22Rv1 (cell line): ENCODE data around the gene STK10.

ENCODE experiments used
- H3K27ac ChIP-seq: fragments of 450-650 bp; 2 replicates; pipeline ENCODE4 v1.5.1; 2017
- ZFX ChIP-seq: fragments of 450-650 bp; IDR thresholded peaks from 2 replicates; pipeline ENCODE4 v1.6.1; 2017; ENCODE audit warnings: antibody characterized with exemption, borderline replicate concordance
- TF ChIP-seq, protein P1 (sequence below): fragments of 450-650 bp; IDR thresholded peaks from 2 replicates; pipeline ENCODE4 v1.5.1; 2017; ENCODE audit warnings: mild to moderate bottlenecking

Gene STK10

DNA sequence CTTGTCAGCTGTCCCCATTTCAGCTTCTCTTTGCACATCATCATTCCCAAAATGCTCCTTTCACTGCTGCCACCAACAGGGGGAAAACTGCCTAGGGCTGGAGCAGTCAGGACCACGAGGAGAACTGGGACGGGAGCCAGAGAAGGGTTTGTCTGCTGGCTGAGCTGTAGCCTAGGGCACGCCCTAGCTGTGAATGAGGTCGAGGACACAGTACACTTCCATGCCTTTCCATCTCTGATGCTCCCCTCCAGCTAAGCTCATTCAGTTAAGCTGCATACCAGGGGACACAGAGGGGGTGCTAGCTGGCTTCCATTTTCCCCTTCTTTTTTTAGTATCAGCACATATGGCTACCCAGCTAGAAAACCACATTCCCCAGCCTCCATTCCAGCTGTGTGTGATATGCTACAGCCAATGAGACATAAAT is 64.7 kb downstream of the STK10 start:
- no peak for TF ChIP-seq ZFX
- no peak overlapping the region for H3K27ac ChIP-seq

DNA sequence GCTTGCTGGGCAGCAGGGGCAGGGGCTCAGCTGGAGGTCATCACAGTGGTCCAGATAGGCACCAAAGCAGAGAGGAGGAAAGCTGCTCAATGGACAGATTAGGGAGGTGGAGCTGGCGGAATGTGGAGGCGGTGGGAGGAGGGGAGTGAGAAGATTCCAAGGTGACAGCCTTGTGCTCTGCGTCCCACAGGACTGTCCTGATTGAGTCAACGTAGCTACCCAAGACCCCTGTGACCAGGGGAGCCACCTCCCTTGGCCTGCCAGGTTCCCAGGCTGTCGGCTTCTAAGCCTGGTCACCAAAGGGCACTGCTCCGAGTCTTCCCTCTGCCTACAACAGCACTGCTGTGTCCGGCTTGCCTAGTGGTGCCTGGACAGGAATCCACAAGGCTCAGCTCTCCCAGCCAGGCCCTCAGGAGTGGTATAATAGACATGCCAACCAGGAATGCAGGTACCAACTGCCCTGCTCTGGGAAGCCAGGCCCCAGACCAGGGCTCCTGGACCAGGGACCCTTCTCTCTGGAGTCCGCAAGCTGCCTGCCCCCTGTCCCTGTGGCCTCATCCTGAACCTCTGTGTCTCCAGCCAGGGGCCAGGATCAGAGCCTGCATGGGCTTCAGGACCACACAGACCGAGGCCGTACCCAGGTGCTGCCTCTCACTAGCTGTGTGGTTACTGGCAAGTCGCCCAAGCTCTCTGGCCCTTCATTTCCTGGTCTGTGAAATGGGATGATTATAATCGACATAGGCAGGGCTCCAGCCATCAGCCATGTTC is 67.9 kb downstream of the STK10 start:
- TF ChIP-seq ZFX: no peak
- TF ChIP-seq, protein P1, sequence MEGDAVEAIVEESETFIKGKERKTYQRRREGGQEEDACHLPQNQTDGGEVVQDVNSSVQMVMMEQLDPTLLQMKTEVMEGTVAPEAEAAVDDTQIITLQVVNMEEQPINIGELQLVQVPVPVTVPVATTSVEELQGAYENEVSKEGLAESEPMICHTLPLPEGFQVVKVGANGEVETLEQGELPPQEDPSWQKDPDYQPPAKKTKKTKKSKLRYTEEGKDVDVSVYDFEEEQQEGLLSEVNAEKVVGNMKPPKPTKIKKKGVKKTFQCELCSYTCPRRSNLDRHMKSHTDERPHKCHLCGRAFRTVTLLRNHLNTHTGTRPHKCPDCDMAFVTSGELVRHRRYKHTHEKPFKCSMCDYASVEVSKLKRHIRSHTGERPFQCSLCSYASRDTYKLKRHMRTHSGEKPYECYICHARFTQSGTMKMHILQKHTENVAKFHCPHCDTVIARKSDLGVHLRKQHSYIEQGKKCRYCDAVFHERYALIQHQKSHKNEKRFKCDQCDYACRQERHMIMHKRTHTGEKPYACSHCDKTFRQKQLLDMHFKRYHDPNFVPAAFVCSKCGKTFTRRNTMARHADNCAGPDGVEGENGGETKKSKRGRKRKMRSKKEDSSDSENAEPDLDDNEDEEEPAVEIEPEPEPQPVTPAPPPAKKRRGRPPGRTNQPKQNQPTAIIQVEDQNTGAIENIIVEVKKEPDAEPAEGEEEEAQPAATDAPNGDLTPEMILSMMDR: no peak
- H3K27ac ChIP-seq: no peak overlapping the region

DNA sequence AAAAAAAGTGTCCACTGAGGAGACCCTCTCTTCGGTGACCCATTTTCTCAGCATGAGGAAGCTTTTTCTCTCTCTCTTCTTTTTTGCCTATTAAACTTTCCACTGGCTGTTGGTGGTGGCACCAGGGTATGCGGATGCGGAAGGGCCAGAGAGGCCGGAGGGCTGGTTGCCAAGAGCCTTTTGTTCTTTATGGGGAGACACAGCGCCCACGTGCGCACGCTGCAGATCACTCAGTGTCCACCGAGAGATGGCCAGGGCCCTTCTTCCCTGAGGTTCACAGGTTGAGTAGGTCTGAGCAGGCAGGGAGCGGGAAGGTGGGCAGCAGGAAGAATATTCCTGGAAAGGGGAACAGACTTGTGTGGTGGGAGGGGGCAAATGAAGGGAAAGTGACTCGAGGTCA is 69.1 kb downstream of the STK10 start:
- no peak overlapping the region for H3K27ac ChIP-seq
- TF ChIP-seq, protein P1: no peak

DNA sequence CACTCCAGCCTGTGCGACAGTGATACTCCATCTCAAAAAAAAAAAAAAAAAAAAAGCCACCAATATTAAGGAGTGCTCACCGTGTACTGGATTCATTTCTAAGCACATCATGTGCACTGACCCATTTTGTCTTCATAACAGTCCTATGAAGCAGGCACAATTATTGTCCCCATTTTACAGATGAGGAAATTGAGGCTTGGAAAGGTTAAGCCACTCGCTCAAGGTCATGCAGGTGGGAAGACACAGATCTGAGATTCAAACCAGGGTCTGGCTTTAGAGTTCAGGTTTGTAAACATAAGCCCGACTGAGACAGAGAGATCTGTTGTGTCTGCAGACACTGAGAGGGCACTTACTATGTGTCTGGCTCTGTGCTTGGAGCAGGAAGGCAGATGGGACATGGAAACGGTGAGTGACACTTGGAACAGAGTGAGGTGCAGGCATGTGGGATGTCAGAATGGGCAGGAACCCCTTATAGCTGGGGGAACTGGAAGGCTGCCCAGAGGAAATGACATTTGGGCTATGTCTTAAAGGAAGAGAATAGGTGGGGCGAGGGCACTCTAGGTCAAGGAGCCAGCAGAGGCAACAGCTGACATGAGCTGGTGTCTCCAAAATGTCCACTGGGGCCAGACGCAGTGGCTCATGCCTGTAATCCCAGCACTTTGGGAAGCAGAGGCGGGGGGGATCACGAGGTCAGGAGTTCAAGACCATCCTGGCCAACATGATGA is 69.9 kb downstream of the STK10 start:
- TF ChIP-seq, protein P1: no peak
- no peak for TF ChIP-seq ZFX
- H3K27ac ChIP-seq: no peak overlapping the region

DNA sequence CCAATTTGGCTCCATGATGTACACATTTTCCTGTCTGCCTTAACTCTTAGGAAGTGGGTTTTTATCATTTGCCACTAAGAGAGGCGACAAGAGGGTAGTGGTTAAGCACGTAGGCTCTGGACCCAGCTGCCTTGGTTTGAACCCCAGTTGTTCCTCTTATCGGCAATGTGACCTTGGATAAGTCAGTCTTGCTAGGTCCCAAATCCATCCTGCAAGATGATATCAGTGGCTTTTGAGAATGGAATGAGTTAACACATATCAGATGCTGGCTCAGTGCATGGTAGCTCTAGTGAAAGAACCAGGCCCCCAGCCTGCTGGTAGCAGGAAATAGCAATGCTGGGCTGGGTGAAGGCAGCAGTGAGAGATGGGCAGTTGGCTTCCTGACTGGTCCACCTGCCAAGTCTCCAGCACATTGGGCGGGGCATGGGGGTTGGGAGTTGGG is 72.5 kb downstream of the STK10 start:
- no peak overlapping the region for H3K27ac ChIP-seq
- TF ChIP-seq ZFX: no peak
- TF ChIP-seq, protein P1: no peak

GRCh38 chr5:172114875-172115422 is 73.1 kb downstream of the STK10 start:
- TF ChIP-seq, protein P1: no peak
- TF ChIP-seq ZFX: no peak
- no peak overlapping the region for H3K27ac ChIP-seq

- no peak overlapping the region for H3K27ac ChIP-seq
- TF ChIP-seq, protein P1: no peak
These were observed 75.0 kb downstream of the STK10 start for GRCh38 chr5:172113036-172113435.
